Right lobe of liver (tissue), 4 donors: ENCODE data around the gene PARD6B.
A peak's percentile ranks its signal among the peaks of the same experiment; 100 is the strongest.

Experiments used
- POLR2A ChIP-seq: fragments of 450-650 bp; IDR thresholded peaks from one replicate; pipeline ENCODE4 v1.6.1; 2017; ENCODE audit warnings: antibody characterized with exemption, mild to moderate bottlenecking
- TF ChIP-seq, protein P1 (sequence below), 4 donors: fragments of 200-600 bp in 3 of 4; fragments of 450-650 bp in 1 of 4; IDR thresholded peaks; one replicate each; pipeline versions ENCODE4 v1.5.1 to v1.8.0; 2016 to 2022; ENCODE audit warnings: antibody characterized with exemption in 4 of 4, mild to moderate bottlenecking in 2 of 4
- donor health status: DM: no; HTN: no; CAD: no.
- donor health status: DM: no; HTN: no; CAD: no.
- donor health status: DM: no; HTN: yes; CAD: no.

- TF ChIP-seq POLR2A, result peak; percentile 90
- TF ChIP-seq, protein P1, sequence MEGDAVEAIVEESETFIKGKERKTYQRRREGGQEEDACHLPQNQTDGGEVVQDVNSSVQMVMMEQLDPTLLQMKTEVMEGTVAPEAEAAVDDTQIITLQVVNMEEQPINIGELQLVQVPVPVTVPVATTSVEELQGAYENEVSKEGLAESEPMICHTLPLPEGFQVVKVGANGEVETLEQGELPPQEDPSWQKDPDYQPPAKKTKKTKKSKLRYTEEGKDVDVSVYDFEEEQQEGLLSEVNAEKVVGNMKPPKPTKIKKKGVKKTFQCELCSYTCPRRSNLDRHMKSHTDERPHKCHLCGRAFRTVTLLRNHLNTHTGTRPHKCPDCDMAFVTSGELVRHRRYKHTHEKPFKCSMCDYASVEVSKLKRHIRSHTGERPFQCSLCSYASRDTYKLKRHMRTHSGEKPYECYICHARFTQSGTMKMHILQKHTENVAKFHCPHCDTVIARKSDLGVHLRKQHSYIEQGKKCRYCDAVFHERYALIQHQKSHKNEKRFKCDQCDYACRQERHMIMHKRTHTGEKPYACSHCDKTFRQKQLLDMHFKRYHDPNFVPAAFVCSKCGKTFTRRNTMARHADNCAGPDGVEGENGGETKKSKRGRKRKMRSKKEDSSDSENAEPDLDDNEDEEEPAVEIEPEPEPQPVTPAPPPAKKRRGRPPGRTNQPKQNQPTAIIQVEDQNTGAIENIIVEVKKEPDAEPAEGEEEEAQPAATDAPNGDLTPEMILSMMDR (IDR thresholded peaks at IDR 0.05), result no peak
Observed at GRCh38 chr20:50731055-50731929, at the start of gene PARD6B.
